Measurements from ENCODE around the gene DRAP1. TPM values are rescaled to one million over a fixed set of nuclear protein-coding genes. Genes with fewer than 3 reads are reported as not detected.
A peak's percentile ranks its signal among the peaks of the same experiment; 100 is the strongest.

DRAP1 gene
- total RNA-seq, 1 experiment from 2014 or later = 581 TPM

- H3K27me3 ChIP-seq (ENCODE audit: control insufficient read depth, insufficient read depth, low read length) = no peaks in the 10 kb centered on the region
- no peaks in the 10 kb centered on the region for H3K9me3 ChIP-seq (ENCODE audit: control insufficient read depth, insufficient read depth, low read depth, low read length)
- no TSS peak for BruUV-seq (replicated peaks)
- peaks cover 11% of the 10 kb centered on the region for H3K4me1 ChIP-seq (ENCODE audit: control insufficient read depth, insufficient read depth, low read length)
- ATAC-seq (no peak), DNase-seq (ENCODE audit: low read depth, low spot score) (no peak)
- TF ChIP-seq REST (IDR thresholded peaks at IDR 0.05; ENCODE audit: insufficient read depth in 1 of 2, low read depth in 2 of 2, low read length in 1 of 2) (no peak), SIN3A (IDR thresholded peaks at IDR 0.05; ENCODE audit: borderline replicate concordance, insufficient read depth, low read depth, low read length) (no peak), CTCF (IDR thresholded peaks at IDR 0.05) (no peak), TCF7L2 (IDR thresholded peaks at IDR 0.05; ENCODE audit: low read depth, low read length) (no peak), POLR2AphosphoS5 (IDR thresholded peaks at IDR 0.05; ENCODE audit: low read depth, low read length) (no peak)
- no peaks in the 10 kb centered on the region for H3K36me3 ChIP-seq (ENCODE audit: control insufficient read depth, insufficient read depth, low read length)
- no peak overlapping the region for H3K27ac ChIP-seq (ENCODE audit: low read length)
- POLR2A ChIA-PET = interaction anchor here (0.5 to 0.7 kb wide), 2 partner anchors 36 to 64 kb away, joined by 3 to 4 read pairs; no protein-coding TSS in a partner anchor
- no peak overlapping the region for H3K4me3 ChIP-seq (ENCODE audit: low read depth in 2 of 2, low read length in 2 of 2)
- in situ Hi-C loops (cut with HindIII; ENCODE audit: low pct_unique_long_range_greater_than_20kb, low sequenced_read_pairs) = no loop called here
- CTCF ChIA-PET = no interaction called here
- intact Hi-C loops (cut with micrococcal nuclease; ENCODE audit: unreplicated experiment) = no loop called here
Observed at GRCh38 chr11:65958774-65959420, 39.7 kb downstream of the DRAP1 start.

- no peak for TF ChIP-seq TCF7L2 (IDR thresholded peaks at IDR 0.05; ENCODE audit: low read depth, low read length)
- no peak for TF ChIP-seq REST (IDR thresholded peaks at IDR 0.05; ENCODE audit: insufficient read depth in 1 of 2, low read depth in 2 of 2, low read length in 1 of 2)
- TF ChIP-seq CTCF (IDR thresholded peaks at IDR 0.05) = no peak
- no peak for TF ChIP-seq POLR2AphosphoS5 (IDR thresholded peaks at IDR 0.05; ENCODE audit: low read depth, low read length)
- TF ChIP-seq SIN3A (IDR thresholded peaks at IDR 0.05; ENCODE audit: borderline replicate concordance, insufficient read depth, low read depth, low read length) = no peak
- CTCF ChIA-PET = no interaction called here
Observed at GRCh38 chr11:65960824-65961266, 41.6 kb downstream of the DRAP1 start.

More at GRCh38 chr11:65960824-65961266, 41.6 kb downstream of the DRAP1 start:
- in situ Hi-C loops (cut with HindIII; ENCODE audit: low pct_unique_long_range_greater_than_20kb, low sequenced_read_pairs) = no loop called here
- peak overlapping the region; percentile 99 for H3K27ac ChIP-seq (ENCODE audit: low read length)
- H3K4me3 ChIP-seq (ENCODE audit: low read depth in 2 of 2, low read length in 2 of 2) = peak overlapping the region; percentile 82 to 89
- H3K4me1 ChIP-seq (ENCODE audit: control insufficient read depth, insufficient read depth, low read length) = peaks cover 11% of the 10 kb centered on the region
- no peaks in the 10 kb centered on the region for H3K9me3 ChIP-seq (ENCODE audit: control insufficient read depth, insufficient read depth, low read depth, low read length)
- ATAC-seq (peak; percentile 26), DNase-seq (ENCODE audit: low read depth, low spot score) (no peak)
- H3K36me3 ChIP-seq (ENCODE audit: control insufficient read depth, insufficient read depth, low read length) = peaks cover 5% of the 10 kb centered on the region; the same call in 1 of the 2 replicates
- H3K27me3 ChIP-seq (ENCODE audit: control insufficient read depth, insufficient read depth, low read length) = no peaks in the 10 kb centered on the region
- POLR2A ChIA-PET = interaction anchor here (1.0 kb wide), 1 partner anchor 63 kb away, joined by 3 read pairs; no protein-coding TSS in a partner anchor
- BruUV-seq (replicated peaks) = no TSS peak
- intact Hi-C loops (cut with micrococcal nuclease; ENCODE audit: unreplicated experiment) = no loop called here

Data from Panc1 (cell line).